ENCODE data around the gene FCHSD2. TPM values are rescaled to one million over a fixed set of nuclear protein-coding genes. Genes with fewer than 3 reads are reported as not detected.
"Not testable (repeated sequence)": the region's sequence is repeated elsewhere in the genome, so short reads cannot be mapped to it uniquely, and the experiment has no call there.

The FCHSD2 gene
- total RNA-seq, 2 donors from 2014 or later, result 12.1 to 20.9 TPM

GRCh38 chr11:72807021-72807693, 335.0 kb downstream of the FCHSD2 start:
- TF ChIP-seq CTCF (IDR thresholded peaks at IDR 0.05), result no peak
- DNase-seq, result no peak
- no peak overlapping the region for H3K9ac ChIP-seq (ENCODE audit: low read depth in 2 of 2, low read length in 2 of 2)
- peaks cover under 1% of the 10 kb centered on the region for H3K4me1 ChIP-seq
- H3K27me3 ChIP-seq, result no peaks in the 10 kb centered on the region
- no peaks in the 10 kb centered on the region for H3K36me3 ChIP-seq
- intact Hi-C loops (cut with DNase I), result no loop called here
- no peaks in the 10 kb centered on the region for H3K9me3 ChIP-seq
- H3K27ac ChIP-seq, result peak overlapping the region; percentile 53
- H3K4me3 ChIP-seq, result no peak overlapping the region

- H3K27ac ChIP-seq; H3K9me3 ChIP-seq; H3K4me3 ChIP-seq; H3K9ac ChIP-seq (ENCODE audit: low read depth in 2 of 2, low read length in 2 of 2); H3K27me3 ChIP-seq; intact Hi-C loops (cut with DNase I); DNase-seq; H3K4me1 ChIP-seq; H3K36me3 ChIP-seq: not testable (repeated sequence)
These were observed 335.7 kb downstream of the FCHSD2 start for GRCh38 chr11:72806378-72806777.

GRCh38 chr11:72805216-72805615, 336.9 kb downstream of the FCHSD2 start:
- DNase-seq, result no peak
- H3K4me3 ChIP-seq, result no peak overlapping the region
- no peaks in the 10 kb centered on the region for H3K27me3 ChIP-seq
- intact Hi-C loops (cut with DNase I), result no loop called here
- H3K4me1 ChIP-seq, result no peaks in the 10 kb centered on the region
- no peak overlapping the region for H3K27ac ChIP-seq
- no peak for TF ChIP-seq CTCF (IDR thresholded peaks at IDR 0.05)
- no peaks in the 10 kb centered on the region for H3K9me3 ChIP-seq
- H3K36me3 ChIP-seq, result no peaks in the 10 kb centered on the region
- H3K9ac ChIP-seq (ENCODE audit: low read depth in 2 of 2, low read length in 2 of 2), result no peak overlapping the region

- H3K27ac ChIP-seq, result no peak overlapping the region
- no peak overlapping the region for H3K9ac ChIP-seq (ENCODE audit: low read depth in 2 of 2, low read length in 2 of 2)
- no peak for TF ChIP-seq CTCF (IDR thresholded peaks at IDR 0.05)
- H3K4me1 ChIP-seq, result no peaks in the 10 kb centered on the region
- intact Hi-C loops (cut with DNase I), result no loop called here
- no peaks in the 10 kb centered on the region for H3K9me3 ChIP-seq
- no peak for DNase-seq
- no peaks in the 10 kb centered on the region for H3K36me3 ChIP-seq
- H3K27me3 ChIP-seq, result no peaks in the 10 kb centered on the region
- H3K4me3 ChIP-seq, result no peak overlapping the region
These were observed 339.3 kb downstream of the FCHSD2 start for GRCh38 chr11:72802822-72803221.

GRCh38 chr11:72799441-72799840, 342.7 kb downstream of the FCHSD2 start:
- peaks cover 2% of the 10 kb centered on the region for H3K4me1 ChIP-seq
- intact Hi-C loops (cut with DNase I), result no loop called here
- no peak for TF ChIP-seq CTCF (IDR thresholded peaks at IDR 0.05)
- H3K36me3 ChIP-seq, result no peaks in the 10 kb centered on the region
- no peak for DNase-seq
- H3K9ac ChIP-seq (ENCODE audit: low read depth in 2 of 2, low read length in 2 of 2), result no peak overlapping the region
- no peak overlapping the region for H3K27ac ChIP-seq
- H3K27me3 ChIP-seq, result no peaks in the 10 kb centered on the region
- no peak overlapping the region for H3K4me3 ChIP-seq
- H3K9me3 ChIP-seq, result no peaks in the 10 kb centered on the region

- H3K9me3 ChIP-seq, result no peaks in the 10 kb centered on the region
- peaks cover 3% of the 10 kb centered on the region for H3K4me1 ChIP-seq
- H3K27ac ChIP-seq, result no peak overlapping the region
- no peak overlapping the region for H3K9ac ChIP-seq (ENCODE audit: low read depth in 2 of 2, low read length in 2 of 2)
- H3K27me3 ChIP-seq, result no peaks in the 10 kb centered on the region
- intact Hi-C loops (cut with DNase I), result no loop called here
- no peak overlapping the region for H3K4me3 ChIP-seq
- no peaks in the 10 kb centered on the region for H3K36me3 ChIP-seq
- no peak for TF ChIP-seq CTCF (IDR thresholded peaks at IDR 0.05)
- DNase-seq, result no peak
These were observed 343.8 kb downstream of the FCHSD2 start for GRCh38 chr11:72798361-72798760.

All from colonic mucosa (tissue), 4 donors.